Measurements from ENCODE around the gene TRANK1.

TRANK1 gene

GRCh38 chr3:36924744-36925521 lies 19.9 kb downstream of the TRANK1 start:
- no peak for DNase-seq
- no peak overlapping the region for H3K18ac ChIP-seq (ENCODE audit: low read length)
- H3K79me1 ChIP-seq (ENCODE audit: low read length) = peaks cover 4% of the 10 kb centered on the region
- no peaks in the 10 kb centered on the region for H3K27me3 ChIP-seq (ENCODE audit: insufficient read depth, low read length)
- no peak overlapping the region for H3K23ac ChIP-seq (ENCODE audit: low read length)
- peak overlapping the region; percentile 56 for H3K14ac ChIP-seq (ENCODE audit: low read length)
- no peak overlapping the region for H3K4ac ChIP-seq (ENCODE audit: low read depth, low read length)
- peak overlapping the region; percentile 47 for H2BK120ac ChIP-seq (ENCODE audit: insufficient read depth, low read length, poor library complexity)
- H3K9me3 ChIP-seq (ENCODE audit: insufficient read depth, low read depth, low read length) = peaks cover 6% of the 10 kb centered on the region
- no peak overlapping the region for H2AK5ac ChIP-seq (ENCODE audit: low read length)
- no peaks in the 10 kb centered on the region for H3K79me2 ChIP-seq (ENCODE audit: control insufficient read depth, insufficient read depth, low read length, poor library complexity)
- H4K8ac ChIP-seq (ENCODE audit: low read depth, low read length) = no peak overlapping the region
- peaks cover 13 to 27% of the 10 kb centered on the region in 2 experiments for H3K4me1 ChIP-seq (ENCODE audit: control insufficient read depth in 1 of 2, insufficient read depth in 2 of 2, low read length in 2 of 2)
- H3K36me3 ChIP-seq (ENCODE audit: control insufficient read depth in 1 of 2, insufficient read depth in 2 of 2, low read length in 2 of 2) = no peaks in the 10 kb centered on the region
- H2BK12ac ChIP-seq (ENCODE audit: low read length) = peak overlapping the region; percentile 83
- WGBS (ENCODE audit: extremely low coverage, insufficient coverage, insufficient read length) = no CpG with 5 or more reads among the region's 2 CpGs
- no peak overlapping the region for H4K12ac ChIP-seq (ENCODE audit: low read depth, low read length)
- peak overlapping the region; percentile 39 for H2BK5ac ChIP-seq (ENCODE audit: low read depth, low read length, poor library complexity)
- no peak overlapping the region for H3K9ac ChIP-seq (ENCODE audit: low read length)
- H4K91ac ChIP-seq (ENCODE audit: low read depth, low read length) = peak overlapping the region; percentile 8
- H2AFZ ChIP-seq (ENCODE audit: insufficient read depth, low read length, poor library complexity) = no peak overlapping the region
- peak overlapping the region; percentile 2 for H3K4me2 ChIP-seq (ENCODE audit: low read length)
- peak overlapping the region; percentile 9 for H3K27ac ChIP-seq (ENCODE audit: low read depth, low read length)
- no peak overlapping the region for H3K4me3 ChIP-seq (ENCODE audit: low read depth, low read length)

- Histone ChIP-seq H3K36me3 (ENCODE audit: control insufficient read depth in 1 of 2, insufficient read depth in 2 of 2, low read length in 2 of 2) (no peaks in the 10 kb centered on the region), H3K79me1 (ENCODE audit: low read length) (peaks cover 4% of the 10 kb centered on the region), H4K91ac (ENCODE audit: low read depth, low read length) (peak overlapping the region; percentile 38), H3K27me3 (ENCODE audit: insufficient read depth, low read length) (no peaks in the 10 kb centered on the region), H3K4me3 (ENCODE audit: low read depth, low read length) (no peak overlapping the region), H2AFZ (ENCODE audit: insufficient read depth, low read length, poor library complexity) (no peak overlapping the region), H3K23ac (ENCODE audit: low read length) (no peak overlapping the region), H2BK5ac (ENCODE audit: low read depth, low read length, poor library complexity) (peak overlapping the region; percentile 39), H2BK120ac (ENCODE audit: insufficient read depth, low read length, poor library complexity) (peak overlapping the region; percentile 33), H3K18ac (ENCODE audit: low read length) (no peak overlapping the region), H4K12ac (ENCODE audit: low read depth, low read length) (no peak overlapping the region), H3K79me2 (ENCODE audit: control insufficient read depth, insufficient read depth, low read length, poor library complexity) (no peaks in the 10 kb centered on the region), H3K9ac (ENCODE audit: low read length) (no peak overlapping the region), H2AK5ac (ENCODE audit: low read length) (no peak overlapping the region), H3K4me2 (ENCODE audit: low read length) (peak overlapping the region; percentile 2), H4K8ac (ENCODE audit: low read depth, low read length) (no peak overlapping the region), H3K9me3 (ENCODE audit: insufficient read depth, low read depth, low read length) (peaks cover 6% of the 10 kb centered on the region), H3K27ac (ENCODE audit: low read depth, low read length) (no peak overlapping the region), H3K4ac (ENCODE audit: low read depth, low read length) (no peak overlapping the region), H3K4me1 (ENCODE audit: control insufficient read depth in 1 of 2, insufficient read depth in 2 of 2, low read length in 2 of 2) (peaks cover 13 to 27% of the 10 kb centered on the region in 2 experiments), H3K14ac (ENCODE audit: low read length) (peak overlapping the region; percentile 21), H2BK12ac (ENCODE audit: low read length) (peak overlapping the region; percentile 29)
- WGBS (ENCODE audit: extremely low coverage, insufficient coverage, insufficient read length) = no CpG with 5 or more reads among the region's 11 CpGs
- no peak for DNase-seq
These were observed 20.7 kb downstream of the TRANK1 start for GRCh38 chr3:36923981-36924743.

GRCh38 chr3:36923523-36923943 lies 21.3 kb downstream of the TRANK1 start:
- Histone ChIP-seq H3K4me3 (ENCODE audit: low read depth, low read length) (no peak overlapping the region), H3K79me2 (ENCODE audit: control insufficient read depth, insufficient read depth, low read length, poor library complexity) (no peaks in the 10 kb centered on the region), H3K9me3 (ENCODE audit: insufficient read depth, low read depth, low read length) (peaks cover 6% of the 10 kb centered on the region), H3K14ac (ENCODE audit: low read length) (no peak overlapping the region), H3K27ac (ENCODE audit: low read depth, low read length) (no peak overlapping the region), H4K91ac (ENCODE audit: low read depth, low read length) (peak overlapping the region; percentile 38), H3K27me3 (ENCODE audit: insufficient read depth, low read length) (no peaks in the 10 kb centered on the region), H3K4me2 (ENCODE audit: low read length) (no peak overlapping the region), H3K36me3 (ENCODE audit: control insufficient read depth in 1 of 2, insufficient read depth in 2 of 2, low read length in 2 of 2) (no peaks in the 10 kb centered on the region), H2BK5ac (ENCODE audit: low read depth, low read length, poor library complexity) (no peak overlapping the region), H4K8ac (ENCODE audit: low read depth, low read length) (no peak overlapping the region), H2AFZ (ENCODE audit: insufficient read depth, low read length, poor library complexity) (no peak overlapping the region), H3K23ac (ENCODE audit: low read length) (no peak overlapping the region), H3K9ac (ENCODE audit: low read length) (no peak overlapping the region), H2AK5ac (ENCODE audit: low read length) (no peak overlapping the region), H2BK12ac (ENCODE audit: low read length) (peak overlapping the region; percentile 29), H3K79me1 (ENCODE audit: low read length) (peaks cover 4% of the 10 kb centered on the region), H3K18ac (ENCODE audit: low read length) (no peak overlapping the region), H3K4me1 (ENCODE audit: control insufficient read depth in 1 of 2, insufficient read depth in 2 of 2, low read length in 2 of 2) (peaks cover 13 to 27% of the 10 kb centered on the region in 2 experiments), H3K4ac (ENCODE audit: low read depth, low read length) (no peak overlapping the region), H2BK120ac (ENCODE audit: insufficient read depth, low read length, poor library complexity) (peak overlapping the region; percentile 33), H4K12ac (ENCODE audit: low read depth, low read length) (no peak overlapping the region)
- WGBS (ENCODE audit: extremely low coverage, insufficient coverage, insufficient read length) = no CpG with 5 or more reads among the region's 6 CpGs
- DNase-seq = no peak

- H3K79me2 ChIP-seq (ENCODE audit: control insufficient read depth, insufficient read depth, low read length, poor library complexity) = no peaks in the 10 kb centered on the region
- H3K79me1 ChIP-seq (ENCODE audit: low read length) = peaks cover 4% of the 10 kb centered on the region
- H3K9me3 ChIP-seq (ENCODE audit: insufficient read depth, low read depth, low read length) = peaks cover 6% of the 10 kb centered on the region
- DNase-seq = no peak
- peaks cover 11 to 15% of the 10 kb centered on the region in 2 experiments for H3K4me1 ChIP-seq (ENCODE audit: control insufficient read depth in 1 of 2, insufficient read depth in 2 of 2, low read length in 2 of 2)
- no peak overlapping the region for H4K8ac ChIP-seq (ENCODE audit: low read depth, low read length)
- no peak overlapping the region for H2BK12ac ChIP-seq (ENCODE audit: low read length)
- no peak overlapping the region for H3K14ac ChIP-seq (ENCODE audit: low read length)
- H3K4me3 ChIP-seq (ENCODE audit: low read depth, low read length) = no peak overlapping the region
- H2AK5ac ChIP-seq (ENCODE audit: low read length) = no peak overlapping the region
- no peak overlapping the region for H3K9ac ChIP-seq (ENCODE audit: low read length)
- H2BK120ac ChIP-seq (ENCODE audit: insufficient read depth, low read length, poor library complexity) = no peak overlapping the region
- no peaks in the 10 kb centered on the region for H3K36me3 ChIP-seq (ENCODE audit: control insufficient read depth in 1 of 2, insufficient read depth in 2 of 2, low read length in 2 of 2)
- H3K4ac ChIP-seq (ENCODE audit: low read depth, low read length) = no peak overlapping the region
- no peak overlapping the region for H2BK5ac ChIP-seq (ENCODE audit: low read depth, low read length, poor library complexity)
- no peak overlapping the region for H4K91ac ChIP-seq (ENCODE audit: low read depth, low read length)
- H3K4me2 ChIP-seq (ENCODE audit: low read length) = no peak overlapping the region
- no peaks in the 10 kb centered on the region for H3K27me3 ChIP-seq (ENCODE audit: insufficient read depth, low read length)
- no peak overlapping the region for H3K23ac ChIP-seq (ENCODE audit: low read length)
- H3K18ac ChIP-seq (ENCODE audit: low read length) = no peak overlapping the region
- no peak overlapping the region for H2AFZ ChIP-seq (ENCODE audit: insufficient read depth, low read length, poor library complexity)
- no peak overlapping the region for H3K27ac ChIP-seq (ENCODE audit: low read depth, low read length)
- no CpG with 5 or more reads among the region's 7 CpGs for WGBS (ENCODE audit: extremely low coverage, insufficient coverage, insufficient read length)
- H4K12ac ChIP-seq (ENCODE audit: low read depth, low read length) = no peak overlapping the region
These were observed 23.8 kb downstream of the TRANK1 start for GRCh38 chr3:36920884-36921567.
